Nephron progenitor cell (in vitro differentiated cells): ENCODE data around the gene CCDC178.
"Not testable (repeated sequence)": the region's sequence is repeated elsewhere in the genome, so short reads cannot be mapped to it uniquely, and the experiment has no call there.

Experiments
- DNase-seq: peaks from one replicate; pipeline ENCODE4 v3.0.0; 2021
- H3K27ac Mint-ChIP-seq: 2 replicates; pipeline ENCODE4 v1.8.0; 2021; ENCODE audit warnings: mild to moderate bottlenecking, moderate library complexity, mixed read lengths
- H3K27me3 Mint-ChIP-seq: 2 replicates; pipeline ENCODE4 v1.8.0; 2021; ENCODE audit warnings: mild to moderate bottlenecking, low read depth, mixed read lengths; ENCODE audit not compliant: poor library complexity
- H3K36me3 Mint-ChIP-seq: 2 replicates; pipeline ENCODE4 v1.8.0; 2021; ENCODE audit warnings: low read depth, mixed read lengths
- H3K4me1 Mint-ChIP-seq: 2 replicates; pipeline ENCODE4 v1.8.0; 2021; ENCODE audit warnings: mixed read lengths
- H3K4me3 Mint-ChIP-seq: 2 replicates; pipeline ENCODE4 v1.8.0; 2021; ENCODE audit warnings: mild to moderate bottlenecking, moderate library complexity, mixed read lengths
- H3K9me3 Mint-ChIP-seq: 2 replicates; pipeline ENCODE4 v1.8.0; 2021; ENCODE audit warnings: mild to moderate bottlenecking, moderate library complexity, mixed read lengths
- TF ChIP-seq, protein P1 (sequence below): fragments of 200-600 bp; sonication (generic); IDR thresholded peaks from 2 replicates; pipeline ENCODE4 v1.5.0; 2021; ENCODE audit warnings: antibody characterized with exemption

Gene CCDC178

DNA sequence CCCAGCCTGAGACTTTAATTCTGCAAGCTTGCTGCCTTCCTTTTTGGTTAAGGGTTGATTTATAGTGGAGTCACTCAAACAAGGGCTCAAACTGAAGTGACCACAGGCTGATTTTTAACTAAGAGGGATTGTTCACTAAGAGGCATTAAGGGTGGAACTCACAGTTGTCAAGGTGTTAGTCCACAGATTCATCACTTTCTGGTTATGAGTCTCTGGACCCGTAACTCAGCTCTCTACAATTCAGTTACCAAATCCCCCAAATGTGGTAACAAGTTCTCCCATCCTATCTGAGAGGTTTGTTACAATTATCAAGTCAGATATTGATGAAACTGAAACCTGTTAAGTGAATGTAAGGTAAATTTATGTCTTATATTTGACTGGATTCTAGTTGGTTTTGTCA, 481.8 kb downstream of the CCDC178 start:
- TF ChIP-seq, protein P1, sequence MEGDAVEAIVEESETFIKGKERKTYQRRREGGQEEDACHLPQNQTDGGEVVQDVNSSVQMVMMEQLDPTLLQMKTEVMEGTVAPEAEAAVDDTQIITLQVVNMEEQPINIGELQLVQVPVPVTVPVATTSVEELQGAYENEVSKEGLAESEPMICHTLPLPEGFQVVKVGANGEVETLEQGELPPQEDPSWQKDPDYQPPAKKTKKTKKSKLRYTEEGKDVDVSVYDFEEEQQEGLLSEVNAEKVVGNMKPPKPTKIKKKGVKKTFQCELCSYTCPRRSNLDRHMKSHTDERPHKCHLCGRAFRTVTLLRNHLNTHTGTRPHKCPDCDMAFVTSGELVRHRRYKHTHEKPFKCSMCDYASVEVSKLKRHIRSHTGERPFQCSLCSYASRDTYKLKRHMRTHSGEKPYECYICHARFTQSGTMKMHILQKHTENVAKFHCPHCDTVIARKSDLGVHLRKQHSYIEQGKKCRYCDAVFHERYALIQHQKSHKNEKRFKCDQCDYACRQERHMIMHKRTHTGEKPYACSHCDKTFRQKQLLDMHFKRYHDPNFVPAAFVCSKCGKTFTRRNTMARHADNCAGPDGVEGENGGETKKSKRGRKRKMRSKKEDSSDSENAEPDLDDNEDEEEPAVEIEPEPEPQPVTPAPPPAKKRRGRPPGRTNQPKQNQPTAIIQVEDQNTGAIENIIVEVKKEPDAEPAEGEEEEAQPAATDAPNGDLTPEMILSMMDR: no peak
- Mint-ChIP-seq H3K27ac (no peak overlapping the region), H3K27me3 (no peaks in the 10 kb centered on the region), H3K9me3 (no peaks in the 10 kb centered on the region), H3K36me3 (no peaks in the 10 kb centered on the region), H3K4me3 (no peak overlapping the region), H3K4me1 (peaks cover 9% of the 10 kb centered on the region)
- no peak for DNase-seq

DNA sequence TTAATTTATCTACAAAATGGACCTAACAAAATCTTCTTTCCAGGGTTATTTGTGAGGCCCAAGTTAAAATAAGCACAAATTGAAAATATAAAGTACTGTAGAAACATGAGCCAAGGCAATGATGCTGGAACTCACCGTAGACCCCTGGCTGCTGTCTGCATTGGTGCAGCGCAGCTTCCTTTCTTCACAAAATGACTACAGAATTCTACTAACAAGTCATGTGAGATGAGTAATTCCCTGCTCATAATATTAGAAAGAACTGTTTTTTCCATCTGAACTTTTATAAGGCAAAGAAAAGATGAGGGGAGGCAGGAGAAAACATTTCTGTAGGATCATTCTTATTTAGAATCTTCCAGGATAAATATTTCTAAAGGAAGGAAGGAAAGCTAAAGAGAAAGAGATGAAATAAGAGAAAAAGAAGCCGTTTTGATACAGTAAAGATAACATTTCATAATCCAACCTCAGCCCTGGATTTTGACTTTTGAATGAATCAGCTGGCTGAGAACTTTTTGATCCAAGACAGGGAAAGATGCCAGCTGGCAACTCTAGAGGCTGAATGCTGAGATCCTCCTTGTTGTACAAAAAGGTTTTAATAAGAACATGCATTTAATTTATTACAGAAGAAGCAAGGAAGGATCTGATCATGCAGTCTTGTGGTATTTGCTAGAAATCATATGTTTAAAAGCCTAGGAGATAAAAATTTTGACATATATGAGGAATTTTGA, 483.8 kb downstream of the CCDC178 start:
- Mint-ChIP-seq H3K27ac (no peak overlapping the region), H3K4me1 (peaks cover 5% of the 10 kb centered on the region), H3K9me3 (peaks cover 16% of the 10 kb centered on the region), H3K4me3 (no peak overlapping the region), H3K27me3 (no peaks in the 10 kb centered on the region), H3K36me3 (peaks cover 7% of the 10 kb centered on the region)
- no peak for DNase-seq
- TF ChIP-seq, protein P1: peak; percentile 30

DNA sequence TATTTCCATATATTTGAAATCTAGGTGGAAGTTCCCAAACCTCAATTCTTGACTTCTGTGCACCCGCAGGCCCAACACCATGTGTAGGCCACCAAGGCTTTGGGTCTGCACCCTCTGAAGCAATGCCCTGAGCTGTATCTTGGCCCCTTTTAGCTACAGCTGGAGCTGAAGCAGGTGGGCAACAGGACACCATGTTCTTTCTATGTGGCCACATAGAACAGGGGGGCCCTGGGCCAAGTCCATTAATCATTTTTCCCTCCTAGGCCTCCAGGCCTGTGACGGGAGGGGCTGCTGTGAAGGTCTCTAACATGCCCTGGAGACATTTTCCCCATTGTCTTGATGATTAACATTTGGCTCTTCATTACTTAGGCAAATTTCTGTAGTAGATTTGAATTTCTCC, 488.2 kb downstream of the CCDC178 start:
- H3K27ac Mint-ChIP-seq, H3K27me3 Mint-ChIP-seq, DNase-seq, H3K4me1 Mint-ChIP-seq, H3K4me3 Mint-ChIP-seq, H3K36me3 Mint-ChIP-seq: not testable (repeated sequence)
- peaks cover 23% of the 10 kb centered on the region for H3K9me3 Mint-ChIP-seq

DNA sequence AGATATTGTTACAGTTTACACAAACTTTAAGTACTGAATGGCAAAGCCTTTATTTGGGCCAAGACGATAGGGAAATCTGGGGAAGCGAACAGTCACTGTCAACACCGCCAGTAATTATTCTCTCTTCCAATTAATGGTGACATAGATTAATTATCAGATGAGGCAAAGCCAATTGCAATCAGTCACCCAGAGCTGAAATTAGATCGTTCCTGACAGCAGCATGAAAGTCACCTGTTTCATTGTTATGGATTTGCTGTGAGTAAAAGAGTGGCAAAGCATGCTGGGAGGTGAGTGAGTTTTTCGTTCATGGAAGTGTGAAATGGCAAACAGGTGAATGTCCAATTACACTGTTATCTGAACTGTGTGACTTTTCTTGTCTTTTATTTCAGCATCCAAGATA, 502.9 kb downstream of the CCDC178 start:
- Mint-ChIP-seq H3K9me3 (peaks cover 13% of the 10 kb centered on the region), H3K4me3 (no peak overlapping the region), H3K36me3 (no peaks in the 10 kb centered on the region), H3K4me1 (peaks cover 17% of the 10 kb centered on the region), H3K27ac (no peak overlapping the region), H3K27me3 (peaks cover 4% of the 10 kb centered on the region)
- TF ChIP-seq, protein P1: no peak
- no peak for DNase-seq

DNA sequence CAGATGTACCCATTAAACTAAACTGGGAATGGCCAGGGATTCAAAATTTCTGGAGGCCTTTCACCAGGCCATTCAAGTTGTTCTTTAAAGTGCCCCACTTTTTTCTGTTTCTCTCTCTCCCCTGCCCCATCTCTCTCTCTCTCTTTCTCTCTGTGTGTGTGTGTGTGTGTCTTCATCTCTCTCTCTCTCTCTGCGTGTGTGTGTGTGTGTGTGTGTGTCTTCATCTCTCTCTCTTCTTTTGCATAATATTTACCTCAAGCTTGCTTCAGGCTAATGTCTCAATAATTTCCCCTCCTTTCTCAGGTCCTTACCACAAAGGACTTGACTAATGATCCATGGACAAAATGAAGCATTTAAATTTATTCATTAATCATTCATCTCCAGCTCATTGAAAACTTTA, 503.5 kb downstream of the CCDC178 start:
- no peaks in the 10 kb centered on the region for H3K36me3 Mint-ChIP-seq
- H3K9me3 Mint-ChIP-seq: peaks cover 13% of the 10 kb centered on the region
- peaks cover 2% of the 10 kb centered on the region for H3K27me3 Mint-ChIP-seq
- no peak overlapping the region for H3K4me3 Mint-ChIP-seq
- peak overlapping the region; percentile 4 for H3K27ac Mint-ChIP-seq
- peaks cover 15% of the 10 kb centered on the region for H3K4me1 Mint-ChIP-seq
- no peak for DNase-seq
- TF ChIP-seq, protein P1: no peak

DNA sequence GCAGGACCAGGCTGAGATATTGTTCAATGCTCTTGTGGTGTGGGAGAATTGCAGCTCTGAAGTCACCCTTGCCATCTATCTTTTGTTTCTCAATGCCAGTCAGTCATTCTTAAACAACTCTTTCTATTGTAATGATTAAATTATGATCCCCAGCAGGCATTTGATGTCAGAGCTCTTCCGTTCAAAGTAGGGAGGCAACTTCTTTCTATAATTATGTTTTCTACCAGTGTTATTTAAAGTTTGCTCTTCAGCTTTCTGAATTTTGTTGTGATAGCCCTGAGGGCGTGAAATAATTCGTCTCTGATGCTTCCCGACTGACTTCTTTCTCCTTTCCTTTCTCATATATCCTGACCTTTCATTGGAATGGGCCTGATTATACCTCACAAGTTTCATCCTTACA, 506.3 kb downstream of the CCDC178 start:
- DNase-seq: no peak
- no peak overlapping the region for H3K4me3 Mint-ChIP-seq
- H3K27ac Mint-ChIP-seq: no peak overlapping the region

More for the DNA sequence above, 506.3 kb downstream of the CCDC178 start:
- H3K9me3 Mint-ChIP-seq: peaks cover 13% of the 10 kb centered on the region
- TF ChIP-seq, protein P1: no peak
- no peaks in the 10 kb centered on the region for H3K27me3 Mint-ChIP-seq
- H3K36me3 Mint-ChIP-seq: no peaks in the 10 kb centered on the region
- peaks cover 24% of the 10 kb centered on the region for H3K4me1 Mint-ChIP-seq
